GM10266 (cell line): ENCODE measurements around the gene PLAC1.

Experiments
- DNase-seq: peaks from one replicate; pipeline ENCODE4 v3.0.0; 2012; ENCODE audit errors: extremely low spot score
- CTCF ChIP-seq: IDR thresholded peaks from 2 replicates; pipeline ENCODE4 v1.5.1; 2012; ENCODE audit warnings: mild to moderate bottlenecking, low read depth; ENCODE audit not compliant: control insufficient read depth, insufficient read depth; ENCODE audit errors: missing control alignments

The PLAC1 gene

GRCh38 chrX:134524181-134524580 lies 134.1 kb downstream of the PLAC1 start:
- no peak for DNase-seq
- no peak for TF ChIP-seq CTCF

- TF ChIP-seq CTCF: peak; percentile 52
- DNase-seq: no peak
Observed at GRCh38 chrX:134520860-134521390, 137.3 kb downstream of the PLAC1 start.
